ENCODE data around the gene ZNF644. TPM values are rescaled to one million over a fixed set of nuclear protein-coding genes. Genes with fewer than 3 reads are reported as not detected.

The ZNF644 gene
- total RNA-seq, 1 experiment from 2014 or later, result 36.5 TPM

DNA sequence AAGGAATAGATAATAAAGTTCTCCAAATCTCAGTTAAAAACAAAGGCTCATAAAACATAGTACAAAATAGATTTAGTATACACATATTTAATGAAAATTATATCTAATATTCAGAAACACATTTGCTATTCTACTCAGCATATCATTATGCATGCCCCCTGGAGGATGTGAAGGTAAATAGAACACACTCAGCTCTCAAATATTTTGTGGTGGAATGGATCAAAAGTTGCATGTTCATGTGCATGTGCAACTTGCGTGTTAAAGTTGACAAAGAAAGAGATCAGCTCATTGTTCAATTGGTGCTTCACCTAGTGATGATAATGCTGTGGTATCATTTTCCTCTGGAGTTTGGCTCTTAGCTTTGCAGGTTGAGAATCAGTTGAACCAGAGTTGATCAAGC, 4.9 kb upstream of the ZNF644 start:
- no peaks in the 10 kb centered on the region for H4K20me1 ChIP-seq (ENCODE audit: insufficient read depth)
- no peaks in the 10 kb centered on the region for H3K9me2 ChIP-seq (ENCODE audit: insufficient read depth)
- no peak overlapping the region for H2AFZ ChIP-seq
- peaks cover 12% of the 10 kb centered on the region; the same call in 1 of the 2 replicates for H3F3A ChIP-seq (ENCODE audit: insufficient read depth, low read depth)
- TF ChIP-seq, protein P1, sequence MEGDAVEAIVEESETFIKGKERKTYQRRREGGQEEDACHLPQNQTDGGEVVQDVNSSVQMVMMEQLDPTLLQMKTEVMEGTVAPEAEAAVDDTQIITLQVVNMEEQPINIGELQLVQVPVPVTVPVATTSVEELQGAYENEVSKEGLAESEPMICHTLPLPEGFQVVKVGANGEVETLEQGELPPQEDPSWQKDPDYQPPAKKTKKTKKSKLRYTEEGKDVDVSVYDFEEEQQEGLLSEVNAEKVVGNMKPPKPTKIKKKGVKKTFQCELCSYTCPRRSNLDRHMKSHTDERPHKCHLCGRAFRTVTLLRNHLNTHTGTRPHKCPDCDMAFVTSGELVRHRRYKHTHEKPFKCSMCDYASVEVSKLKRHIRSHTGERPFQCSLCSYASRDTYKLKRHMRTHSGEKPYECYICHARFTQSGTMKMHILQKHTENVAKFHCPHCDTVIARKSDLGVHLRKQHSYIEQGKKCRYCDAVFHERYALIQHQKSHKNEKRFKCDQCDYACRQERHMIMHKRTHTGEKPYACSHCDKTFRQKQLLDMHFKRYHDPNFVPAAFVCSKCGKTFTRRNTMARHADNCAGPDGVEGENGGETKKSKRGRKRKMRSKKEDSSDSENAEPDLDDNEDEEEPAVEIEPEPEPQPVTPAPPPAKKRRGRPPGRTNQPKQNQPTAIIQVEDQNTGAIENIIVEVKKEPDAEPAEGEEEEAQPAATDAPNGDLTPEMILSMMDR (conservative IDR thresholded peaks at IDR 0.05), result peak; percentile 60
- no peak for TF ChIP-seq EZH2 (IDR thresholded peaks at IDR 0.05; ENCODE audit: low read depth)
- BruUV-seq (replicated peaks), result no TSS peak
- POLR2A ChIA-PET (ENCODE audit: unreplicated experiment), result no interaction called here
- H3K36me3 ChIP-seq (ENCODE audit: low read depth), result no peaks in the 10 kb centered on the region
- H3K27ac ChIP-seq, result no peak overlapping the region
- H3K4me3 ChIP-seq, result no peak overlapping the region
- intact Hi-C loops (cut with micrococcal nuclease; ENCODE audit: unreplicated experiment), result loop anchor here (10.0 kb wide), 1 partner anchor 138 kb away; no protein-coding TSS in a partner anchor
- no peaks in the 10 kb centered on the region for H3K9me3 ChIP-seq (ENCODE audit: insufficient read depth, low read depth)
- H3K4me2 ChIP-seq, result no peak overlapping the region
- H3K27me3 ChIP-seq (ENCODE audit: insufficient read depth, low read depth), result no peaks in the 10 kb centered on the region
- H3K79me2 ChIP-seq (ENCODE audit: low read depth), result peaks cover 9% of the 10 kb centered on the region
- H3K4me1 ChIP-seq (replicated peaks; ENCODE audit: insufficient read depth), result peaks cover 9% of the 10 kb centered on the region
- CTCF ChIA-PET, result no interaction called here
- peak in 1 of 2 experiments; percentile 55 for DNase-seq

DNA sequence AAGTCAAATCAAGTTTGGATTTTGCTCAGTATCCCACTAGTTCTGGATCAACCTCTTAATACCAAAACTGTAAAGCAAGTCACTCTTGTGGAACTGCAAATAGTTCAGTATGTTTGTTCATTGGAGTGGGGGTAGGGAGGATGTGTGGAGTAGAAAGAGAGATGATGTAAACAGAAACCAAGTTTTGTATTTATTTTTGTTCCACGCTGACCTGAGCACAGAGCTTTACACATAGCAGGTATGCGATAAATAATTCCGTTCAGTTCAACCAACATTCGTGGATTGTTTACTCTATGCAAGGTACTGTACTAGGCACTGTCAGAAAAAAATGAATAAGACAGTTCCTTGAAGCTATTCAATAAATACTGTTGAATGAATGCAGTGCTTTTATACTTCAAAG, 4.5 kb upstream of the ZNF644 start:
- no peaks in the 10 kb centered on the region for H3K9me3 ChIP-seq (ENCODE audit: insufficient read depth, low read depth)
- no peak overlapping the region for H3K27ac ChIP-seq
- H3K79me2 ChIP-seq (ENCODE audit: low read depth), result peaks cover 12% of the 10 kb centered on the region
- no peaks in the 10 kb centered on the region for H3K27me3 ChIP-seq (ENCODE audit: insufficient read depth, low read depth)
- H2AFZ ChIP-seq, result no peak overlapping the region
- no peak for TF ChIP-seq EZH2 (IDR thresholded peaks at IDR 0.05; ENCODE audit: low read depth)
- TF ChIP-seq, protein P1 (conservative IDR thresholded peaks at IDR 0.05), result no peak
- CTCF ChIA-PET, result no interaction called here
- no TSS peak for BruUV-seq (replicated peaks)
- no peaks in the 10 kb centered on the region for H3K9me2 ChIP-seq (ENCODE audit: insufficient read depth)
- H3F3A ChIP-seq (ENCODE audit: insufficient read depth, low read depth), result peaks cover 14% of the 10 kb centered on the region; the same call in 1 of the 2 replicates
- POLR2A ChIA-PET (ENCODE audit: unreplicated experiment), result interaction anchor here (0.6 kb wide), 1 partner anchor 61 kb away, joined by 4 read pairs; no protein-coding TSS in a partner anchor
- DNase-seq, result peak in 1 of 2 experiments; percentile 30
- intact Hi-C loops (cut with micrococcal nuclease; ENCODE audit: unreplicated experiment), result loop anchor here (10.0 kb wide), 1 partner anchor 138 kb away; no protein-coding TSS in a partner anchor
- no peak overlapping the region for H3K4me3 ChIP-seq
- H3K36me3 ChIP-seq (ENCODE audit: low read depth), result no peaks in the 10 kb centered on the region
- peaks cover 9% of the 10 kb centered on the region for H3K4me1 ChIP-seq (replicated peaks; ENCODE audit: insufficient read depth)
- no peak overlapping the region for H3K4me2 ChIP-seq
- no peaks in the 10 kb centered on the region for H4K20me1 ChIP-seq (ENCODE audit: insufficient read depth)

DNA sequence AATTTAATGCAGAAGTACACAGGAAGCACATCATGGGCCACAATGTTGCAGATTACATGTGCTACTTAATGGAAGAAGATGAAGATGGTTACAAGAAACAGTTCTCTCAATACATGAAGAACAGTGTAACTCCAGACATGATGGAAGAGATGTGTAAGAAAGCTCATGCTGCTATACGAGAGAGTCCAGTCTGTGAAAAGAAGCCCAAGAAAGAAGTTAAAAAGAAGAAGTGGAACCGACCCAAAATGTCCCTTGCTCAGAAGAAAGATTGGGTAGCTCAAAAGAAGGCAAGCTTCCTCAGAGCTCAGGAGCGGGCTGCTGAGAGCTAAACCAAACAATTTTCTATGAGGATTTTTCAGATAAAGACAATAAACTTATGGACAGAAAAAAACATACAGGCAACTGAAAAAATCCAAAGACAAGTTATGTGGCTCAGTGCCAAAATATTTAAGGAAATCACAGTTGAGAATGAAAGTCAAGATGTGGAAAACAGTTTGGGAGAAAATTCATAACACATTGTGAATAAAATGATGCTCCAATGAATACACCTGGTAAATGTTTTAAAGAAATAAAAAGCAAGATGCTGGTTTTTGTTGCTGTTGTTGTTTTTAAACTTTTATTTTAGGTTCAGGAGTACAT, 2.8 kb upstream of the ZNF644 start:
- Histone ChIP-seq H2AFZ (no peak overlapping the region), H3K36me3 (ENCODE audit: low read depth) (peaks cover 11% of the 10 kb centered on the region), H3K4me3 (no peak overlapping the region), H3K79me2 (ENCODE audit: low read depth) (peaks cover 29% of the 10 kb centered on the region), H3K4me2 (no peak overlapping the region), H3K9me3 (ENCODE audit: insufficient read depth, low read depth) (no peaks in the 10 kb centered on the region), H3K9me2 (ENCODE audit: insufficient read depth) (no peaks in the 10 kb centered on the region), H3K27ac (no peak overlapping the region), H4K20me1 (ENCODE audit: insufficient read depth) (peaks cover 11% of the 10 kb centered on the region), H3K4me1 (replicated peaks; ENCODE audit: insufficient read depth) (peaks cover 23% of the 10 kb centered on the region), H3K27me3 (ENCODE audit: insufficient read depth, low read depth) (no peaks in the 10 kb centered on the region), H3F3A (ENCODE audit: insufficient read depth, low read depth) (peaks cover 20% of the 10 kb centered on the region; the same call in 1 of the 2 replicates)
- ChIA-PET POLR2A (ENCODE audit: unreplicated experiment) (no interaction called here), CTCF (no interaction called here)
- no TSS peak for BruUV-seq (replicated peaks)
- DNase-seq, result peak in 1 of 2 experiments; percentile 26
- TF ChIP-seq, protein P1 (conservative IDR thresholded peaks at IDR 0.05), result no peak
- TF ChIP-seq EZH2 (IDR thresholded peaks at IDR 0.05; ENCODE audit: low read depth), result no peak
- intact Hi-C loops (cut with micrococcal nuclease; ENCODE audit: unreplicated experiment), result loop anchor here (5.0 to 10.0 kb wide), 2 partner anchors 68 to 140 kb away; no protein-coding TSS in a partner anchor
